IMR-90 (cell line): ENCODE measurements around the gene LDAH. TPM values are rescaled to one million over a fixed set of nuclear protein-coding genes. Genes with fewer than 3 reads are reported as not detected.

Experiments used
- ATAC-seq: fragments of 200-7000 bp; cut with Tn5 transposase; 2 replicates; pipeline ENCODE4 v1.9.1; 2020; ENCODE audit warnings: low read depth, mild to moderate bottlenecking, moderate library complexity
- BruUV-seq: library from RNA; stranded (reverse); fragments of 400-500 nt; replicated peaks from 2 replicates; lab custom pipeline; 2021; lab: Mats Ljungman, UMichigan
- CTCF ChIA-PET: fragments of 300-600 bp; formaldehyde crosslinking; extraction: SDS; loops from one replicate; lab custom pipeline; 2021; ENCODE audit warnings: antibody characterized with exemption; lab: Yijun Ruan, JAX
- POLR2A ChIA-PET: fragments of 300-600 bp; sonication (Branson Sonifier 250); formaldehyde crosslinking; loops from one replicate; lab custom pipeline; 2022; ENCODE audit warnings: antibody characterized with exemption; ENCODE audit not compliant: unreplicated experiment; lab: Charles Lee
- DNase-seq: peaks from one replicate; pipeline ENCODE4 v3.0.0; 2013
- H2AFZ ChIP-seq: replicated peaks from 2 replicates; pipeline ENCODE3; 2013; ENCODE audit warnings: low read length, mild to moderate bottlenecking; ENCODE audit not compliant: poor library complexity
- H2AK5ac ChIP-seq: 2 replicates; pipeline ENCODE4 v1.6.1; 2013; ENCODE audit warnings: low read depth, low read length, inconsistent platforms
- H2AK9ac ChIP-seq: replicated peaks from 2 replicates; pipeline ENCODE3; 2013; ENCODE audit warnings: mild to moderate bottlenecking, low read depth, low read length, moderate library complexity; ENCODE audit not compliant: poor library complexity
- H2BK120ac ChIP-seq: 2 replicates; pipeline ENCODE4 v1.6.1; 2013; ENCODE audit warnings: low read depth, low read length, inconsistent platforms
- H2BK15ac ChIP-seq: 3 replicates; pipeline ENCODE4 v1.6.1; 2013; ENCODE audit warnings: low read depth, low read length, inconsistent platforms
- H2BK20ac ChIP-seq: 2 replicates; pipeline ENCODE4 v1.6.1; 2013; ENCODE audit warnings: low read depth, mild to moderate bottlenecking, inconsistent platforms, low read length, moderate library complexity
- H2BK5ac ChIP-seq: 2 replicates; pipeline ENCODE4 v1.6.1; 2013; ENCODE audit warnings: mild to moderate bottlenecking, low read depth, low read length, inconsistent platforms; ENCODE audit not compliant: poor library complexity, severe bottlenecking
- H3K14ac ChIP-seq: replicated peaks from 2 replicates; pipeline ENCODE4 v1.6.1; 2013; ENCODE audit warnings: low read depth, low read length, inconsistent platforms
- H3K18ac ChIP-seq: 2 replicates; pipeline ENCODE4 v1.6.1; 2013; ENCODE audit warnings: low read depth, low read length, control low read depth
- H3K23ac ChIP-seq: 2 replicates; pipeline ENCODE4 v1.6.1; 2013; ENCODE audit warnings: low read depth, low read length, inconsistent platforms
- H3K27ac ChIP-seq: 2 replicates; pipeline ENCODE4 v1.5.1; 2013; ENCODE audit warnings: mild to moderate bottlenecking, control low read depth, low read length; ENCODE audit not compliant: insufficient read depth
- H3K27me3 ChIP-seq: 2 replicates; pipeline ENCODE4 v1.6.1; 2013; ENCODE audit warnings: low read length; ENCODE audit not compliant: control insufficient read depth, insufficient read depth
- H3K36me3 ChIP-seq: 2 replicates; pipeline ENCODE4 v1.6.1; 2013; ENCODE audit warnings: low read length, mixed read lengths; ENCODE audit not compliant: control insufficient read depth, insufficient read depth
- H3K4ac ChIP-seq: 2 replicates; pipeline ENCODE4 v1.6.1; 2013; ENCODE audit warnings: low read depth, low read length, inconsistent platforms
- H3K4me1 ChIP-seq: 2 replicates; pipeline ENCODE4 v1.6.1; 2013; ENCODE audit warnings: low read length, mixed read lengths; ENCODE audit not compliant: control insufficient read depth, insufficient read depth
- H3K4me2 ChIP-seq: 2 replicates; pipeline ENCODE4 v1.6.1; 2013; ENCODE audit warnings: low read depth, mild to moderate bottlenecking, control low read depth, low read length, moderate library complexity
- H3K4me3 ChIP-seq: 2 replicates; pipeline ENCODE4 v1.5.1; 2013; ENCODE audit warnings: low read depth, mild to moderate bottlenecking, control low read depth, low read length, moderate library complexity; ENCODE audit not compliant: insufficient read depth
- H3K56ac ChIP-seq: 2 replicates; pipeline ENCODE4 v1.6.1; 2013; ENCODE audit warnings: low read length, inconsistent platforms; ENCODE audit not compliant: insufficient read depth; ENCODE audit errors: extremely low read depth
- H3K79me1 ChIP-seq, 2 experiments: 2 replicates each; pipeline ENCODE4 v1.6.1; 2013; ENCODE audit warnings: low read length in 2 of 2, inconsistent platforms in 1 of 2, low read depth in 1 of 2
- H3K9ac ChIP-seq: 2 replicates; pipeline ENCODE4 v1.6.1; 2013; ENCODE audit warnings: low read depth, low read length, control low read depth
- H3K9me1 ChIP-seq: 2 replicates; pipeline ENCODE4 v1.6.1; 2013; ENCODE audit warnings: low read length, inconsistent platforms; ENCODE audit not compliant: insufficient read depth
- H3K9me3 ChIP-seq: 2 replicates; pipeline ENCODE4 v1.6.1; 2013; ENCODE audit warnings: low read length; ENCODE audit not compliant: control insufficient read depth, insufficient read depth
- H4K20me1 ChIP-seq: 2 replicates; pipeline ENCODE4 v1.6.1; 2013; ENCODE audit warnings: low read length, inconsistent platforms; ENCODE audit not compliant: insufficient read depth
- H4K5ac ChIP-seq: 2 replicates; pipeline ENCODE4 v1.6.1; 2013; ENCODE audit warnings: mild to moderate bottlenecking, low read depth, low read length, control low read depth
- H4K8ac ChIP-seq, 2 experiments: 2 replicates each; pipeline ENCODE4 v1.6.1; 2013; ENCODE audit warnings: low read depth in 2 of 2, low read length in 2 of 2, control low read depth in 1 of 2, inconsistent platforms in 1 of 2
- H4K91ac ChIP-seq: 2 replicates; pipeline ENCODE4 v1.6.1; 2013; ENCODE audit warnings: low read depth, low read length, inconsistent platforms; ENCODE audit not compliant: insufficient read depth
- CEBPB ChIP-seq: IDR thresholded peaks from 2 replicates; pipeline ENCODE4 v1.6.1; 2012; ENCODE audit warnings: low read depth, low read length, improper control_type of control experiment
- CHD1 ChIP-seq: IDR thresholded peaks from 2 replicates; pipeline ENCODE4 v1.6.1; 2012; ENCODE audit warnings: low read depth, low read length, improper control_type of control experiment
- ELK1 ChIP-seq: fragments of 150-350 bp; IDR thresholded peaks from 2 replicates; pipeline ENCODE4 v1.6.1; 2016; ENCODE audit warnings: low read depth, mild to moderate bottlenecking, low read length, moderate library complexity, borderline replicate concordance
- FOS ChIP-seq: fragments of 150-350 bp; IDR thresholded peaks from 2 replicates; pipeline ENCODE4 v1.6.1; 2016; ENCODE audit warnings: low read depth, low read length
- MAFK ChIP-seq: IDR thresholded peaks from 2 replicates; pipeline ENCODE4 v1.6.1; 2012; ENCODE audit warnings: low read depth, low read length, improper control_type of control experiment
- NFE2L2 ChIP-seq: fragments of 150-350 bp; IDR thresholded peaks from 2 replicates; pipeline ENCODE4 v1.6.1; 2016; ENCODE audit warnings: low read depth, mild to moderate bottlenecking, low read length
- POLR2A ChIP-seq: IDR thresholded peaks from 2 replicates; pipeline ENCODE4 v1.6.1; 2012; ENCODE audit warnings: mild to moderate bottlenecking, low read depth, low read length
- RAD21 ChIP-seq: IDR thresholded peaks from 2 replicates; pipeline ENCODE4 v1.6.1; 2012; ENCODE audit warnings: low read length, improper control_type of control experiment
- RCOR1 ChIP-seq: IDR thresholded peaks from 2 replicates; pipeline ENCODE4 v1.6.1; 2012; ENCODE audit warnings: mild to moderate bottlenecking, low read length, improper control_type of control experiment; ENCODE audit not compliant: insufficient replicate concordance
- SMC3 ChIP-seq: fragments of 150-350 bp; IDR thresholded peaks from 2 replicates; pipeline ENCODE4 v1.6.1; 2016; ENCODE audit warnings: low read depth, mild to moderate bottlenecking, antibody characterized with exemption, low read length, moderate library complexity
- USF2 ChIP-seq: fragments of 150-350 bp; IDR thresholded peaks from 2 replicates; pipeline ENCODE4 v1.6.1; 2017; ENCODE audit warnings: mild to moderate bottlenecking, antibody characterized with exemption, low read length, low read depth
- WGBS, 2 experiments: methylation state at CpG; one replicate each; pipeline versions ENCODE4 v1.1.5 to v1.1.7; 2013; ENCODE audit warnings: missing lambda C conversion rate in 2 of 2; ENCODE audit not compliant: insufficient read length in 1 of 2; ENCODE audit errors: extremely low coverage in 2 of 2; 5-methylcytosine and 5-hydroxymethylcytosine counted together
- dilution Hi-C: fragments of 300-500 bp; cut with HindIII; formaldehyde crosslinking; loops from one replicate; pipeline ENCODE4 v1.14.3; 2018; ENCODE audit warnings: low sequenced_read_pairs; ENCODE audit not compliant: unreplicated experiment
- in situ Hi-C: fragments of 300-500 bp; cut with MboI; formaldehyde crosslinking; loops from 3 replicates; pipeline ENCODE4 v1.14.3; 2019; ENCODE audit warnings: low sequenced_read_pairs, inconsistent platforms, mixed read lengths
- intact Hi-C: fragments of 100-400 bp; cut with micrococcal nuclease; formaldehyde crosslinking; loops from 2 replicates; pipeline ENCODE4 v1.10.0; 2022
- polyA plus RNA-seq, 3 experiments: library from polyadenylated mRNA; depleted of rRNA; stranded (reverse); fragments of >200 nt; gene quantifications; 2 replicates each; pipeline ENCODE4 v1.2.3, GENCODE V29; 2012; ENCODE audit warnings: low replicate concordance in 1 of 3
- total RNA-seq: library from RNA; depleted of rRNA; stranded (reverse); fragments of >200 nt; gene quantifications from 2 replicates; pipeline ENCODE4 v1.2.3, GENCODE V29; 2012

The LDAH gene
- total and polyA plus RNA-seq, 2 of the 4 experiments (the other 2 are of a cell fraction) = 12.1 to 31.7 TPM

GRCh38 chr2:20635675-20636584 is 187.0 kb downstream of the LDAH start (continued):
- TF ChIP-seq POLR2A = peak; percentile 69
- no peak for TF ChIP-seq ELK1

GRCh38 chr2:20635113-20635510 is 187.8 kb downstream of the LDAH start:
- CTCF ChIA-PET = interaction anchor here (0.7 to 2.1 kb wide), 8 partner anchors 17 to 251 kb away, joined by 3 to 17 read pairs (median 5); no protein-coding TSS in a partner anchor
- Histone ChIP-seq H3K9ac (no peak overlapping the region), H3K18ac (no peak overlapping the region), H3K4ac (no peak overlapping the region; the same call in 1 of the 2 replicates), H3K56ac (no peak overlapping the region), H3K9me3 (no peaks in the 10 kb centered on the region), H4K8ac (no peak overlapping the region), H2BK5ac (no peak overlapping the region), H3K14ac (no peak overlapping the region), H3K27ac (no peak overlapping the region), H2AK9ac (no peak overlapping the region), H3K9me1 (no peaks in the 10 kb centered on the region), H3K4me2 (no peak overlapping the region), H2AK5ac (no peak overlapping the region), H3K4me3 (no peak overlapping the region), H2BK20ac (no peak overlapping the region), H3K79me1 (no peaks in the 10 kb centered on the region), H3K4me1 (peaks cover 11% of the 10 kb centered on the region), H4K5ac (no peak overlapping the region; the same call in 1 of the 2 replicates), H3K23ac (no peak overlapping the region), H2BK120ac (no peak overlapping the region), H2BK15ac (no peak overlapping the region), H3K36me3 (peaks cover 19% of the 10 kb centered on the region; the same call in 1 of the 2 replicates), H3K27me3 (no peaks in the 10 kb centered on the region), H4K20me1 (no peaks in the 10 kb centered on the region), H4K91ac (no peak overlapping the region), H2AFZ (no peak overlapping the region)
- dilution Hi-C loops (loop anchor here (25.0 kb wide), 1 partner anchor 248 kb away; no protein-coding TSS in a partner anchor), intact Hi-C loops (loop anchor here (1.0 to 5.0 kb wide), 5 partner anchors 16 to 224 kb away; no protein-coding TSS in a partner anchor), in situ Hi-C loops (no loop called here)
- TF ChIP-seq ELK1 (no peak), RAD21 (no peak), CHD1 (no peak), SMC3 (no peak), RCOR1 (no peak), USF2 (no peak), CEBPB (no peak), MAFK (no peak), POLR2A (no peak), NFE2L2 (no peak), FOS (no peak)
- BruUV-seq = no TSS peak
- 85% methylated on average over 3 of the region's 5 CpGs; no CpG with 5 or more reads in 1 of the 2 experiments for WGBS, 2 experiments
- ATAC-seq = no peak
- DNase-seq = no peak
- POLR2A ChIA-PET = interaction anchor here (1.8 kb wide), 1 partner anchor 188 kb away, joined by 10 read pairs; the partner anchor contains the start of gene RHOB
